WTC11 (cell line): ENCODE results near the gene HMX3. TPM values are rescaled to one million over a fixed set of nuclear protein-coding genes. Genes with fewer than 3 reads are reported as not detected.

Experiments used
- ATAC-seq: fragments of 200-7000 bp; cut with Tn5 transposase; 2 replicates; pipeline ENCODE4 v1.10.0; 2021; ENCODE audit warnings: mild to moderate bottlenecking, moderate library complexity
- CTCF ChIA-PET: fragments of 300-600 bp; sonication (Branson Sonifier 250); formaldehyde crosslinking; loops from one replicate; lab custom pipeline; 2021; ENCODE audit warnings: antibody characterized with exemption; lab: Charles Lee
- POLR2A ChIA-PET: fragments of 350-600 bp; sonication (Branson Sonifier 250); formaldehyde crosslinking; loops from one replicate; lab custom pipeline; 2021; ENCODE audit warnings: antibody characterized with exemption; lab: Charles Lee
- DNase-seq: peaks from one replicate; pipeline ENCODE4 v3.0.0; 2021; ENCODE audit warnings: low spot score
- H3K27ac Mint-ChIP-seq: 2 replicates; pipeline ENCODE4 v1.8.0; 2021; ENCODE audit warnings: mixed read lengths
- H3K27me3 Mint-ChIP-seq: 2 replicates; pipeline ENCODE4 v1.8.0; 2021; ENCODE audit warnings: low read depth, mild to moderate bottlenecking, moderate library complexity, mixed read lengths
- H3K36me3 Mint-ChIP-seq: 2 replicates; pipeline ENCODE4 v1.8.0; 2021; ENCODE audit warnings: mixed read lengths
- H3K4me1 Mint-ChIP-seq: 2 replicates; pipeline ENCODE4 v1.8.0; 2022; ENCODE audit warnings: mixed read lengths
- H3K4me3 Mint-ChIP-seq: 2 replicates; pipeline ENCODE4 v1.8.0; 2021; ENCODE audit warnings: mild to moderate bottlenecking, moderate library complexity, mixed read lengths
- H3K9me3 Mint-ChIP-seq: 2 replicates; pipeline ENCODE4 v1.8.0; 2021; ENCODE audit warnings: mixed read lengths
- ATF1 ChIP-seq: sonication (generic); formaldehyde crosslinking; IDR thresholded peaks from 2 replicates; pipeline ENCODE4 v1.8.1; 2023; ENCODE audit warnings: mild to moderate bottlenecking, moderate library complexity, missing genetic modification reagents
- CBFB ChIP-seq: sonication (generic); formaldehyde crosslinking; IDR thresholded peaks from 2 replicates; pipeline ENCODE4 v1.8.1; 2022; ENCODE audit warnings: mild to moderate bottlenecking, low read depth, missing genetic modification reagents
- EMX1 ChIP-seq: fragments of 250-450 bp; sonication (Bioruptor Pico); IDR thresholded peaks from 2 replicates; pipeline ENCODE4 v1.8.0; 2021; ENCODE audit warnings: mild to moderate bottlenecking
- GABPB1 ChIP-seq: sonication (generic); formaldehyde crosslinking; IDR thresholded peaks from 2 replicates; pipeline ENCODE4 v1.8.1; 2023; ENCODE audit warnings: mild to moderate bottlenecking, missing genetic modification reagents
- HMGA2 ChIP-seq: fragments of 250-450 bp; sonication (Bioruptor Pico); IDR thresholded peaks from 2 replicates; pipeline ENCODE4 v1.4.0; 2021; ENCODE audit warnings: mild to moderate bottlenecking, moderate library complexity
- IRF2 ChIP-seq: sonication (generic); formaldehyde crosslinking; IDR thresholded peaks from 2 replicates; pipeline ENCODE4 v1.8.0; 2022; ENCODE audit warnings: low read depth, missing genetic modification reagents, borderline replicate concordance
- KAT7 ChIP-seq: sonication (generic); formaldehyde crosslinking; IDR thresholded peaks from 2 replicates; pipeline ENCODE4 v1.8.1; 2023; ENCODE audit warnings: missing genetic modification reagents, mild to moderate bottlenecking, borderline replicate concordance
- MXD4 ChIP-seq: fragments of 250-450 bp; sonication (Bioruptor Pico); IDR thresholded peaks from 2 replicates; pipeline ENCODE4 v1.8.0; 2021; ENCODE audit warnings: mild to moderate bottlenecking, moderate library complexity, borderline replicate concordance
- NFE2L1 ChIP-seq: sonication (generic); formaldehyde crosslinking; IDR thresholded peaks from 2 replicates; pipeline ENCODE4 v1.8.1; 2023; ENCODE audit warnings: missing genetic modification reagents
- NFYB ChIP-seq: sonication (generic); formaldehyde crosslinking; conservative IDR thresholded peaks from 2 replicates; pipeline ENCODE4 v1.8.0; 2022; ENCODE audit warnings: low read depth, missing genetic modification reagents
- NR3C1 ChIP-seq: sonication (generic); formaldehyde crosslinking; conservative IDR thresholded peaks from 2 replicates; pipeline ENCODE4 v1.8.1; 2023; ENCODE audit warnings: low read depth, mild to moderate bottlenecking, missing genetic modification reagents
- OVOL2 ChIP-seq: fragments of 250-450 bp; sonication (Bioruptor Pico); IDR thresholded peaks from 2 replicates; pipeline ENCODE4 v1.9.0; 2021; ENCODE audit warnings: mild to moderate bottlenecking, borderline replicate concordance
- RORB ChIP-seq: fragments of 250-450 bp; sonication (Bioruptor Pico); IDR thresholded peaks from 2 replicates; pipeline ENCODE4 v1.9.0; 2021; ENCODE audit warnings: mild to moderate bottlenecking
- TEAD1 ChIP-seq: sonication (generic); formaldehyde crosslinking; IDR thresholded peaks from 2 replicates; pipeline ENCODE4 v1.8.0; 2022; ENCODE audit warnings: mild to moderate bottlenecking, missing genetic modification reagents
- TEAD4 ChIP-seq: sonication (generic); formaldehyde crosslinking; IDR thresholded peaks from 2 replicates; pipeline ENCODE4 v1.8.0; 2022; ENCODE audit warnings: mild to moderate bottlenecking, missing genetic modification reagents
- ZNF121 ChIP-seq: sonication (generic); formaldehyde crosslinking; IDR thresholded peaks from 2 replicates; pipeline ENCODE4 v1.8.0; 2023; ENCODE audit warnings: missing genetic modification reagents
- ZNF232 ChIP-seq: sonication (generic); formaldehyde crosslinking; IDR thresholded peaks from 2 replicates; pipeline ENCODE4 v1.8.0; 2022; ENCODE audit warnings: mild to moderate bottlenecking, missing genetic modification reagents
- ZNF263 ChIP-seq: sonication (generic); formaldehyde crosslinking; IDR thresholded peaks from 2 replicates; pipeline ENCODE4 v1.8.1; 2022; ENCODE audit warnings: low read depth, mild to moderate bottlenecking, moderate library complexity, missing genetic modification reagents
- ZNF671 ChIP-seq: fragments of 250-450 bp; sonication (Bioruptor Pico); IDR thresholded peaks from 2 replicates; pipeline ENCODE4 v1.8.0; 2021; ENCODE audit warnings: mild to moderate bottlenecking
- total RNA-seq: library from RNA; stranded (reverse); gene quantifications from 3 replicates; pipeline ENCODE4 v1.2.3, GENCODE V29; 2021
- TF ChIP-seq, protein P1 (sequence below): sonication (generic); formaldehyde crosslinking; IDR thresholded peaks from 2 replicates; pipeline ENCODE4 v1.8.1; 2023; ENCODE audit warnings: mild to moderate bottlenecking, missing genetic modification reagents
- TF ChIP-seq, protein P2 (sequence below): sonication (generic); formaldehyde crosslinking; conservative IDR thresholded peaks from 2 replicates; pipeline ENCODE4 v1.8.1; 2023; ENCODE audit warnings: mild to moderate bottlenecking, low read depth, missing genetic modification reagents, moderate library complexity
- TF ChIP-seq, protein P3 (sequence below): fragments of 250-450 bp; sonication (Bioruptor Pico); IDR thresholded peaks from 2 replicates; pipeline ENCODE4 v1.9.0; 2021; ENCODE audit warnings: mild to moderate bottlenecking
- TF ChIP-seq, protein P4 (sequence below): sonication (generic); formaldehyde crosslinking; IDR thresholded peaks from 2 replicates; pipeline ENCODE4 v1.8.1; 2023; ENCODE audit warnings: mild to moderate bottlenecking, missing genetic modification reagents, moderate library complexity
- TF ChIP-seq, protein P5 (sequence below): sonication (generic); formaldehyde crosslinking; IDR thresholded peaks from 2 replicates; pipeline ENCODE4 v1.8.0; 2023; ENCODE audit warnings: missing genetic modification reagents
- TF ChIP-seq, protein P6 (sequence below): sonication (generic); formaldehyde crosslinking; IDR thresholded peaks from 2 replicates; pipeline ENCODE4 v1.8.0; 2022; ENCODE audit warnings: mild to moderate bottlenecking, missing genetic modification reagents
- TF ChIP-seq, protein P7 (sequence below): sonication (generic); formaldehyde crosslinking; IDR thresholded peaks from 2 replicates; pipeline ENCODE4 v1.8.1; 2022; ENCODE audit warnings: mild to moderate bottlenecking, moderate library complexity, missing genetic modification reagents

The HMX3 gene
- total RNA-seq, 1 experiment from 2014 or later = not detected

DNA sequence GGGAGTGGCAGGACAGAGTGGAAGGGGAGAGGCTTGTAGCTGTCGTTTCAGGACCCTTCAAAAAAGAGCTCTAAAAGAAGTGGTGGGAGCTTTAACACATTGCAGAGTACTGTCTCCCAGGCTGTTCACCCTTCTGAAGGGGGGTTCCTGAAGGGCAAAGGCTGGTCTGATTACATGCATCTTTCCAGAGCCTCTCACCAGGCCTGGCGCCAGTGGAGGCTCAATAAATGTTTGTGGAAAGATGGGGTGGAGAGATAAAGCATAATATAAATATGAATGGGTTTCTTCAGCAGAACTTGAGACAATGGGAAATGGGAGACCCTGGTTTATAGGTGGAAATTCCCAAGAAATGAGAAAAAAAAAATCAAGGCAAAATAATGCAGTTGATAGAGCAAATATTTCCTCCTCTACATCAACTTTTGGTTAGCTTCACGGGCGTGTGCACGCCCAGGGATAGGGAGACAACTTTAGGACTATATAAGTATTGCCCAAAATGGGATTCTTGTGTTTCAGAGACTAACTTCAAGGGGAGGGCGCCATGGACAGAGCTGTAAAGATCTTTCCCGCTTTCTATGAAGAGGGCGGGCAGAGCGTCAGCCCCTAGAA is 17.8 kb downstream of the HMX3 start:
- ChIA-PET CTCF (interaction anchor here (0.5 to 6.1 kb wide), 20 partner anchors 8 to 1674 kb away, joined by 3 to 43 read pairs (median 3); no protein-coding TSS in a partner anchor), POLR2A (interaction anchor here (0.6 to 1.1 kb wide), 6 partner anchors 8 to 1263 kb away, joined by 3 to 10 read pairs (median 4); no protein-coding TSS in a partner anchor)
- Mint-ChIP-seq H3K9me3 (no peaks in the 10 kb centered on the region), H3K27me3 (peaks cover 38% of the 10 kb centered on the region), H3K36me3 (peaks cover 36% of the 10 kb centered on the region), H3K27ac (no peak overlapping the region), H3K4me1 (peaks cover 75% of the 10 kb centered on the region), H3K4me3 (peak overlapping the region; percentile 99)
- TF ChIP-seq KAT7 (CRISPR knock-in tag) (no peak), RORB (no peak), EMX1 (CRISPR knock-in tag) (no peak), ZNF671 (no peak), ATF1 (CRISPR knock-in tag) (no peak), ZNF121 (CRISPR knock-in tag) (no peak)
- TF ChIP-seq, protein P1, sequence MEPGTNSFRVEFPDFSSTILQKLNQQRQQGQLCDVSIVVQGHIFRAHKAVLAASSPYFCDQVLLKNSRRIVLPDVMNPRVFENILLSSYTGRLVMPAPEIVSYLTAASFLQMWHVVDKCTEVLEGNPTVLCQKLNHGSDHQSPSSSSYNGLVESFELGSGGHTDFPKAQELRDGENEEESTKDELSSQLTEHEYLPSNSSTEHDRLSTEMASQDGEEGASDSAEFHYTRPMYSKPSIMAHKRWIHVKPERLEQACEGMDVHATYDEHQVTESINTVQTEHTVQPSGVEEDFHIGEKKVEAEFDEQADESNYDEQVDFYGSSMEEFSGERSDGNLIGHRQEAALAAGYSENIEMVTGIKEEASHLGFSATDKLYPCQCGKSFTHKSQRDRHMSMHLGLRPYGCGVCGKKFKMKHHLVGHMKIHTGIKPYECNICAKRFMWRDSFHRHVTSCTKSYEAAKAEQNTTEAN (CRISPR knock-in tag) = no peak
- TF ChIP-seq, protein P2, sequence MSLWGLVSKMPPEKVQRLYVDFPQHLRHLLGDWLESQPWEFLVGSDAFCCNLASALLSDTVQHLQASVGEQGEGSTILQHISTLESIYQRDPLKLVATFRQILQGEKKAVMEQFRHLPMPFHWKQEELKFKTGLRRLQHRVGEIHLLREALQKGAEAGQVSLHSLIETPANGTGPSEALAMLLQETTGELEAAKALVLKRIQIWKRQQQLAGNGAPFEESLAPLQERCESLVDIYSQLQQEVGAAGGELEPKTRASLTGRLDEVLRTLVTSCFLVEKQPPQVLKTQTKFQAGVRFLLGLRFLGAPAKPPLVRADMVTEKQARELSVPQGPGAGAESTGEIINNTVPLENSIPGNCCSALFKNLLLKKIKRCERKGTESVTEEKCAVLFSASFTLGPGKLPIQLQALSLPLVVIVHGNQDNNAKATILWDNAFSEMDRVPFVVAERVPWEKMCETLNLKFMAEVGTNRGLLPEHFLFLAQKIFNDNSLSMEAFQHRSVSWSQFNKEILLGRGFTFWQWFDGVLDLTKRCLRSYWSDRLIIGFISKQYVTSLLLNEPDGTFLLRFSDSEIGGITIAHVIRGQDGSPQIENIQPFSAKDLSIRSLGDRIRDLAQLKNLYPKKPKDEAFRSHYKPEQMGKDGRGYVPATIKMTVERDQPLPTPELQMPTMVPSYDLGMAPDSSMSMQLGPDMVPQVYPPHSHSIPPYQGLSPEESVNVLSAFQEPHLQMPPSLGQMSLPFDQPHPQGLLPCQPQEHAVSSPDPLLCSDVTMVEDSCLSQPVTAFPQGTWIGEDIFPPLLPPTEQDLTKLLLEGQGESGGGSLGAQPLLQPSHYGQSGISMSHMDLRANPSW (CRISPR knock-in tag) = no peak
- no peak for ATAC-seq
- DNase-seq = no peak

DNA sequence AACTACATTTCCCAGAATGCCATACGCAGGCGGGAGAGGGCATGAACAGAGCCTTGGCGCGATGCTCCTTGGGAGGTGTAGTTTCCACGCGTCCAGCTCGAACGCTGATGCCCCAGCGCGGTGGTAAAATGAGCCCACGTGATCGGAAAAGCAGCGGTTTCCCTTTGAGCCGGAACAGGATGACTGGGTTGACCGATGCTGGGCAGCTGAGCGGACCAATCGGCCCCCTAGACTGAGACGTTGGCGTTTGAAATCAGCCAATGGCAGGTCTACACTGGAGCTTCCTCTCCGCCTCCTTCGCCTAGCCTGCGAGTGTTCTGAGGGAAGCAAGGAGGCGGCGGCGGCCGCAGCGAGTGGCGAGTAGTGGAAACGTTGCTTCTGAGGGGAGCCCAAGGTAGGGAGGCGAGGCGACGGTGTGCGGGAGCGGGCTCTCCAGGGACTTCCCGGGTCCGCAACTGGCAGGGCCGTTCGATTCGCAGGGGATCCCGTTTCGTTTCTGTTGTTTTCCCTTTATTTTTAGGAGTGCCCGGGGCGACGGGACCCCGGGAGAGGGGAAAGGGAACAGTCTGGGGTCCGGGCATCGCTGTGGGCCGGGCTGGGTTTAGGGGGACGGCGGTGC is 18.4 kb downstream of the HMX3 start, which contains the start of gene BUB3:
Gene BUB3, plus strand, starts transcription at position 311 of the 619 bp plus-strand sequence. CDS start 516 bp downstream, outside the sequence.
- peaks cover 32% of the 10 kb centered on the region for H3K27me3 Mint-ChIP-seq
- peaks cover 42% of the 10 kb centered on the region for H3K36me3 Mint-ChIP-seq
- DNase-seq = peak; percentile 97
- ChIA-PET POLR2A (interaction anchor here (0.5 to 1.1 kb wide), 7 partner anchors 9 to 1792 kb away, joined by 3 to 10 read pairs (median 4); no protein-coding TSS in a partner anchor), CTCF (interaction anchor here (0.6 to 6.1 kb wide), 20 partner anchors 9 to 419 kb away, joined by 3 to 43 read pairs (median 3); no protein-coding TSS in a partner anchor)
- H3K27ac Mint-ChIP-seq = peak within 1 kb of the TSS; percentile 99
- H3K4me1 Mint-ChIP-seq = peaks cover 75% of the 10 kb centered on the region
- no peaks in the 10 kb centered on the region for H3K9me3 Mint-ChIP-seq
- H3K4me3 Mint-ChIP-seq = peak within 1 kb of the TSS; percentile 99
- ATAC-seq = peak; percentile 88
- peak; percentile 84 for TF ChIP-seq NFYB (CRISPR knock-in tag)
- TF ChIP-seq, protein P1 (CRISPR knock-in tag) = no peak
- no peak for TF ChIP-seq NR3C1 (CRISPR knock-in tag)
- TF ChIP-seq IRF2 = no peak
- TF ChIP-seq, protein P3, sequence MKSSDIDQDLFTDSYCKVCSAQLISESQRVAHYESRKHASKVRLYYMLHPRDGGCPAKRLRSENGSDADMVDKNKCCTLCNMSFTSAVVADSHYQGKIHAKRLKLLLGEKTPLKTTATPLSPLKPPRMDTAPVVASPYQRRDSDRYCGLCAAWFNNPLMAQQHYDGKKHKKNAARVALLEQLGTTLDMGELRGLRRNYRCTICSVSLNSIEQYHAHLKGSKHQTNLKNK = no peak
- no peak for TF ChIP-seq HMGA2 (CRISPR knock-in tag)
- no peak for TF ChIP-seq TEAD1 (CRISPR knock-in tag)
- TF ChIP-seq ZNF232 = no peak
- TF ChIP-seq NFE2L1 (CRISPR knock-in tag) = no peak
- TF ChIP-seq GABPB1 (CRISPR knock-in tag) = peak; percentile 66
- TF ChIP-seq, protein P4, sequence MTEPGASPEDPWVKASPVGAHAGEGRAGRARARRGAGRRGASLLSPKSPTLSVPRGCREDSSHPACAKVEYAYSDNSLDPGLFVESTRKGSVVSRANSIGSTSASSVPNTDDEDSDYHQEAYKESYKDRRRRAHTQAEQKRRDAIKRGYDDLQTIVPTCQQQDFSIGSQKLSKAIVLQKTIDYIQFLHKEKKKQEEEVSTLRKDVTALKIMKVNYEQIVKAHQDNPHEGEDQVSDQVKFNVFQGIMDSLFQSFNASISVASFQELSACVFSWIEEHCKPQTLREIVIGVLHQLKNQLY (CRISPR knock-in tag) = no peak
- TF ChIP-seq, protein P5, sequence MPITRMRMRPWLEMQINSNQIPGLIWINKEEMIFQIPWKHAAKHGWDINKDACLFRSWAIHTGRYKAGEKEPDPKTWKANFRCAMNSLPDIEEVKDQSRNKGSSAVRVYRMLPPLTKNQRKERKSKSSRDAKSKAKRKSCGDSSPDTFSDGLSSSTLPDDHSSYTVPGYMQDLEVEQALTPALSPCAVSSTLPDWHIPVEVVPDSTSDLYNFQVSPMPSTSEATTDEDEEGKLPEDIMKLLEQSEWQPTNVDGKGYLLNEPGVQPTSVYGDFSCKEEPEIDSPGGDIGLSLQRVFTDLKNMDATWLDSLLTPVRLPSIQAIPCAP (CRISPR knock-in tag) = no peak; the same call in 1 of the 2 replicates
- TF ChIP-seq CBFB (CRISPR knock-in tag) = no peak
- no peak for TF ChIP-seq ZNF263 (CRISPR knock-in tag)
- TF ChIP-seq, protein P6, sequence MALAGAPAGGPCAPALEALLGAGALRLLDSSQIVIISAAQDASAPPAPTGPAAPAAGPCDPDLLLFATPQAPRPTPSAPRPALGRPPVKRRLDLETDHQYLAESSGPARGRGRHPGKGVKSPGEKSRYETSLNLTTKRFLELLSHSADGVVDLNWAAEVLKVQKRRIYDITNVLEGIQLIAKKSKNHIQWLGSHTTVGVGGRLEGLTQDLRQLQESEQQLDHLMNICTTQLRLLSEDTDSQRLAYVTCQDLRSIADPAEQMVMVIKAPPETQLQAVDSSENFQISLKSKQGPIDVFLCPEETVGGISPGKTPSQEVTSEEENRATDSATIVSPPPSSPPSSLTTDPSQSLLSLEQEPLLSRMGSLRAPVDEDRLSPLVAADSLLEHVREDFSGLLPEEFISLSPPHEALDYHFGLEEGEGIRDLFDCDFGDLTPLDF (CRISPR knock-in tag) = no peak
- no peak for TF ChIP-seq OVOL2
- TF ChIP-seq, protein P7, sequence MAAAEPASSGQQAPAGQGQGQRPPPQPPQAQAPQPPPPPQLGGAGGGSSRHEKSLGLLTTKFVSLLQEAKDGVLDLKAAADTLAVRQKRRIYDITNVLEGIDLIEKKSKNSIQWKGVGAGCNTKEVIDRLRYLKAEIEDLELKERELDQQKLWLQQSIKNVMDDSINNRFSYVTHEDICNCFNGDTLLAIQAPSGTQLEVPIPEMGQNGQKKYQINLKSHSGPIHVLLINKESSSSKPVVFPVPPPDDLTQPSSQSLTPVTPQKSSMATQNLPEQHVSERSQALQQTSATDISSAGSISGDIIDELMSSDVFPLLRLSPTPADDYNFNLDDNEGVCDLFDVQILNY (CRISPR knock-in tag) = peak; percentile 88
- TF ChIP-seq TEAD4 (CRISPR knock-in tag) = no peak
- no peak for TF ChIP-seq KAT7 (CRISPR knock-in tag)
- no peak for TF ChIP-seq MXD4
